Karpas-422 (cell line): ENCODE results near the gene GK. TPM values are rescaled to one million over a fixed set of nuclear protein-coding genes. Genes with fewer than 3 reads are reported as not detected.

Experiments used
- DNase-seq: peaks from one replicate; pipeline ENCODE4 v3.0.0-alpha.2; 2015
- H2AFZ ChIP-seq: fragments of 200-600 bp; sonication (generic); 2 replicates; pipeline ENCODE4 v1.6.1; 2014; ENCODE audit warnings: antibody characterized with exemption, low read length, mixed read lengths
- H3K27ac ChIP-seq: fragments of 200-600 bp; sonication (generic); 2 replicates; pipeline ENCODE4 v1.5.1; 2014; ENCODE audit warnings: mild to moderate bottlenecking, low read length, moderate library complexity
- H3K27me3 ChIP-seq: fragments of 200-600 bp; sonication (generic); 2 replicates; pipeline ENCODE4 v1.6.1; 2014; ENCODE audit warnings: low read length, mixed read lengths
- H3K36me3 ChIP-seq: fragments of 200-600 bp; sonication (generic); 2 replicates; pipeline ENCODE4 v1.6.1; 2014; ENCODE audit warnings: low read length, mixed read lengths; ENCODE audit not compliant: insufficient read depth
- H3K4me1 ChIP-seq: fragments of 200-600 bp; sonication (generic); 2 replicates; pipeline ENCODE4 v1.6.1; 2014; ENCODE audit warnings: mild to moderate bottlenecking, low read length, mixed read lengths
- H3K4me2 ChIP-seq: fragments of 200-600 bp; sonication (generic); 2 replicates; pipeline ENCODE4 v1.6.1; 2014; ENCODE audit warnings: low read length, low read depth, mild to moderate bottlenecking; ENCODE audit not compliant: poor library complexity, severe bottlenecking
- H3K4me3 ChIP-seq: fragments of 200-600 bp; sonication (generic); 2 replicates; pipeline ENCODE4 v1.5.1; 2014; ENCODE audit warnings: mild to moderate bottlenecking, antibody characterized with exemption, low read length, mixed read lengths
- H3K79me2 ChIP-seq: fragments of 200-600 bp; sonication (generic); 2 replicates; pipeline ENCODE4 v1.6.1; 2014; ENCODE audit warnings: mild to moderate bottlenecking, low read length, mixed read lengths
- H3K9ac ChIP-seq: fragments of 200-600 bp; sonication (generic); 2 replicates; pipeline ENCODE4 v1.6.0; 2014; ENCODE audit warnings: low read length
- H3K9me2 ChIP-seq: fragments of 200-600 bp; sonication (generic), shearing (Covaris generic); replicated peaks from 2 replicates; pipeline ENCODE4 v1.6.0; 2014; ENCODE audit warnings: mild to moderate bottlenecking, low read length, moderate library complexity; ENCODE audit not compliant: insufficient read depth
- H3K9me3 ChIP-seq: fragments of 300-700, 200-600 bp; sonication (generic); 2 replicates; pipeline ENCODE4 v1.6.1; 2014; ENCODE audit warnings: low read length, mixed read lengths
- H4K20me1 ChIP-seq: fragments of 200-600 bp; sonication (generic); 2 replicates; pipeline ENCODE4 v1.6.1; 2014; ENCODE audit warnings: mild to moderate bottlenecking, antibody characterized with exemption, low read length, low read depth; ENCODE audit not compliant: insufficient read depth
- small RNA-seq: library from RNA; depleted of rRNA; stranded (forward); fragments of <200 nt; gene quantifications from one replicate; pipeline ENCODE3, GENCODE V24; 2014
- total RNA-seq: library from RNA; depleted of rRNA; stranded (reverse); fragments of >200 nt; shearing (Covaris generic); gene quantifications from 2 replicates; pipeline ENCODE4 v1.2.3, GENCODE V29; 2014; ENCODE audit warnings: low replicate concordance; rRNA removed

The GK gene
- total RNA-seq, 1 experiment from 2014 or later, result 16.8 TPM

DNA sequence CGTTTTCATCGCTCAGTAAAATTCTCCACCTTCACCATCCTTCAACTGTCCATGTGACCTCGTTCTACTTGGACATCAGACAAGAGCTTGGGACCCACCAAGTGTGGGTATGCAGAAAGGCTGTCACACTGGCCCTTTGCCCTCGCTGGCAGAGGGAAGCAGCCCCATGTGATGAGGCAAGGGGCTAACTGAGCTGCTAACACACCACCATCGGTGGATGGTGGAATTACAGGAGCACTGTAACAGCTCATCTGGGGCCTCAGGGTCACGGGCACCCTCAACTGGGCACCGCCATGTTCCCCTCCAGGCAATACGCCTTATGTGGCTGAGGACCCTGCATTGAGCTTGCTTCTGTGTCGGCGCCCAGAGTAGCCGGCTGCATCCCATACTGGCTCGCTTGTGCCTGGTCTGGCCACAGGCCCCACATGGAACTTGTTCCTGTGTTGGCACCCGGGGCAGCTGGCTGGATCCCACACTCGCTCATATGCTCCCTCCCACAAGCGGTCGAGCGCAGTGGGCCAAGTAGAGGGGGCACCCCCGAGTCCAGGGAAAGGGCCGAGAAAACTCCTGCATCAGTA is 126.3 kb downstream of the GK start:
- Histone ChIP-seq H3K4me3 (no peak overlapping the region), H2AFZ (no peak overlapping the region), H3K9ac (no peak overlapping the region), H3K36me3 (no peaks in the 10 kb centered on the region), H3K4me1 (no peaks in the 10 kb centered on the region), H3K79me2 (no peaks in the 10 kb centered on the region), H3K27me3 (no peaks in the 10 kb centered on the region), H3K9me2 (no peaks in the 10 kb centered on the region), H3K9me3 (no peaks in the 10 kb centered on the region), H3K4me2 (no peak overlapping the region), H4K20me1 (no peaks in the 10 kb centered on the region), H3K27ac (no peak overlapping the region)
- no peak for DNase-seq

Small RNAs within 50 kb of the gene (small RNA-seq; reads per million reads assigned to genes)
- 0.12 reads per million for gene CKS1BP6

Other genes starting within 250 kb of the GK start
- 0.30 and 1.5 TPM in 2 replicates for gene TASL, start 75.7 kb upstream of the GK start, total RNA-seq
- 11.7 and 25.7 TPM in 2 replicates for gene TAB3, start 235.8 kb downstream of the GK start, total RNA-seq